ENCODE measurements around the gene TMEM131.

- TF ChIP-seq, protein P1, sequence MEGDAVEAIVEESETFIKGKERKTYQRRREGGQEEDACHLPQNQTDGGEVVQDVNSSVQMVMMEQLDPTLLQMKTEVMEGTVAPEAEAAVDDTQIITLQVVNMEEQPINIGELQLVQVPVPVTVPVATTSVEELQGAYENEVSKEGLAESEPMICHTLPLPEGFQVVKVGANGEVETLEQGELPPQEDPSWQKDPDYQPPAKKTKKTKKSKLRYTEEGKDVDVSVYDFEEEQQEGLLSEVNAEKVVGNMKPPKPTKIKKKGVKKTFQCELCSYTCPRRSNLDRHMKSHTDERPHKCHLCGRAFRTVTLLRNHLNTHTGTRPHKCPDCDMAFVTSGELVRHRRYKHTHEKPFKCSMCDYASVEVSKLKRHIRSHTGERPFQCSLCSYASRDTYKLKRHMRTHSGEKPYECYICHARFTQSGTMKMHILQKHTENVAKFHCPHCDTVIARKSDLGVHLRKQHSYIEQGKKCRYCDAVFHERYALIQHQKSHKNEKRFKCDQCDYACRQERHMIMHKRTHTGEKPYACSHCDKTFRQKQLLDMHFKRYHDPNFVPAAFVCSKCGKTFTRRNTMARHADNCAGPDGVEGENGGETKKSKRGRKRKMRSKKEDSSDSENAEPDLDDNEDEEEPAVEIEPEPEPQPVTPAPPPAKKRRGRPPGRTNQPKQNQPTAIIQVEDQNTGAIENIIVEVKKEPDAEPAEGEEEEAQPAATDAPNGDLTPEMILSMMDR (conservative IDR thresholded peaks at IDR 0.05; ENCODE audit: low read depth, low read length), result no peak
- TF ChIP-seq EZH2 (IDR thresholded peaks at IDR 0.05; ENCODE audit: borderline replicate concordance, low read depth, low read length, poor library complexity, severe bottlenecking), result no peak
Measured at GRCh38 chr2:97868986-97869721, 126.6 kb downstream of the TMEM131 start.
